GM12878 (cell line): ENCODE data around the gene ITIH6.

Source experiments
- ATF3 ChIP-seq: IDR thresholded peaks from 2 replicates; pipeline ENCODE4 v1.6.1; 2011; ENCODE audit warnings: low read depth, mild to moderate bottlenecking, low read length, moderate library complexity, borderline replicate concordance; ENCODE audit errors: extremely low read depth
- JUND ChIP-seq: IDR thresholded peaks from 2 replicates; pipeline ENCODE4 v1.6.1; 2012; ENCODE audit warnings: low read depth, mild to moderate bottlenecking, low read length, improper control_type of control experiment, moderate library complexity
- NRF1 ChIP-seq: conservative IDR thresholded peaks from 2 replicates; pipeline ENCODE4 v1.6.1; 2011; ENCODE audit warnings: mild to moderate bottlenecking, low read depth, low read length, improper control_type of control experiment
- POLR2A ChIP-seq: IDR thresholded peaks from 2 replicates; pipeline ENCODE4 v1.6.1; 2011; ENCODE audit warnings: low read depth, mild to moderate bottlenecking, low read length
- POLR2AphosphoS5 ChIP-seq: IDR thresholded peaks from 2 replicates; pipeline ENCODE4 v1.6.1; 2011; ENCODE audit warnings: mild to moderate bottlenecking, low read length, inconsistent platforms
- ZBED1 ChIP-seq: IDR thresholded peaks from 2 replicates; pipeline ENCODE4 v1.6.1; 2016; ENCODE audit warnings: borderline replicate concordance
- ZBTB33 ChIP-seq: fragments of 450-650 bp; IDR thresholded peaks from 2 replicates; pipeline ENCODE4 v1.6.1; 2017; ENCODE audit warnings: mild to moderate bottlenecking
- TF ChIP-seq, protein P1 (sequence below), 3 experiments: IDR thresholded peaks in 2 of 3; conservative IDR thresholded peaks in 1 of 3; 2 replicates each; pipeline ENCODE4 v1.5.1; 2011; ENCODE audit warnings: low read depth in 3 of 3, low read length in 3 of 3, mild to moderate bottlenecking in 3 of 3, control low read depth in 2 of 3, moderate library complexity in 2 of 3, inconsistent platforms in 1 of 3, mixed read lengths in 1 of 3; ENCODE audit not compliant: control insufficient read depth in 2 of 3, insufficient read depth in 1 of 3; ENCODE audit errors: extremely low read depth in 1 of 3
- TF ChIP-seq, protein P2 (sequence below): IDR thresholded peaks from 2 replicates; pipeline ENCODE4 v1.6.1; 2011; ENCODE audit warnings: low read depth, low read length, improper control_type of control experiment, borderline replicate concordance

- TF ChIP-seq ATF3 (no peak), NRF1 (no peak), POLR2A (no peak), ZBTB33 (no peak), POLR2AphosphoS5 (no peak), ZBED1 (no peak), JUND (no peak)
- TF ChIP-seq, protein P1, sequence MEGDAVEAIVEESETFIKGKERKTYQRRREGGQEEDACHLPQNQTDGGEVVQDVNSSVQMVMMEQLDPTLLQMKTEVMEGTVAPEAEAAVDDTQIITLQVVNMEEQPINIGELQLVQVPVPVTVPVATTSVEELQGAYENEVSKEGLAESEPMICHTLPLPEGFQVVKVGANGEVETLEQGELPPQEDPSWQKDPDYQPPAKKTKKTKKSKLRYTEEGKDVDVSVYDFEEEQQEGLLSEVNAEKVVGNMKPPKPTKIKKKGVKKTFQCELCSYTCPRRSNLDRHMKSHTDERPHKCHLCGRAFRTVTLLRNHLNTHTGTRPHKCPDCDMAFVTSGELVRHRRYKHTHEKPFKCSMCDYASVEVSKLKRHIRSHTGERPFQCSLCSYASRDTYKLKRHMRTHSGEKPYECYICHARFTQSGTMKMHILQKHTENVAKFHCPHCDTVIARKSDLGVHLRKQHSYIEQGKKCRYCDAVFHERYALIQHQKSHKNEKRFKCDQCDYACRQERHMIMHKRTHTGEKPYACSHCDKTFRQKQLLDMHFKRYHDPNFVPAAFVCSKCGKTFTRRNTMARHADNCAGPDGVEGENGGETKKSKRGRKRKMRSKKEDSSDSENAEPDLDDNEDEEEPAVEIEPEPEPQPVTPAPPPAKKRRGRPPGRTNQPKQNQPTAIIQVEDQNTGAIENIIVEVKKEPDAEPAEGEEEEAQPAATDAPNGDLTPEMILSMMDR (IDR thresholded peaks at IDR 0.05 in 2 of 3, conservative IDR thresholded peaks at IDR 0.05 in 1 of 3; ENCODE audit: control insufficient read depth in 2 of 3, extremely low read depth in 1 of 3, insufficient read depth in 1 of 3, low read depth in 3 of 3, low read length in 3 of 3), result no peak
- TF ChIP-seq, protein P2, sequence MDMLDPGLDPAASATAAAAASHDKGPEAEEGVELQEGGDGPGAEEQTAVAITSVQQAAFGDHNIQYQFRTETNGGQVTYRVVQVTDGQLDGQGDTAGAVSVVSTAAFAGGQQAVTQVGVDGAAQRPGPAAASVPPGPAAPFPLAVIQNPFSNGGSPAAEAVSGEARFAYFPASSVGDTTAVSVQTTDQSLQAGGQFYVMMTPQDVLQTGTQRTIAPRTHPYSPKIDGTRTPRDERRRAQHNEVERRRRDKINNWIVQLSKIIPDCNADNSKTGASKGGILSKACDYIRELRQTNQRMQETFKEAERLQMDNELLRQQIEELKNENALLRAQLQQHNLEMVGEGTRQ, result no peak
These were observed 9.6 kb downstream of the ITIH6 start for GRCh38 chrX:54788446-54788845.
